Astrocyte (in vitro differentiated cells and primary cell): ENCODE results near the gene UQCRH.

Source experiments
- CTCF ChIP-seq: IDR thresholded peaks from 2 replicates; pipeline ENCODE4 v1.5.1; 2011; ENCODE audit warnings: low read depth, mild to moderate bottlenecking, inconsistent platforms, low read length, moderate library complexity; ENCODE audit not compliant: insufficient read depth
- EZH2 ChIP-seq: IDR thresholded peaks from 2 replicates; pipeline ENCODE4 v1.6.1; 2012; ENCODE audit warnings: mild to moderate bottlenecking, low read length, inconsistent platforms; ENCODE audit not compliant: insufficient read depth

- TF ChIP-seq CTCF (no peak), EZH2 (no peak)
These were observed 28.5 kb upstream of the UQCRH start for GRCh38 chr1:46275030-46275337.
